Posterior cingulate gyrus (tissue), 11 donors: Measurements from ENCODE around the gene DYNC1I2.
"Not testable (repeated sequence)": the region's sequence is repeated elsewhere in the genome, so short reads cannot be mapped to it uniquely, and the experiment has no call there.

Experiments used
- DNase-seq, 10 donors: peaks; one replicate each; pipeline versions ENCODE4 v3.0.0 to v3.0.0-alpha.2; 2020 to 2021; ENCODE audit warnings: mixed read lengths in 3 of 10
- intact Hi-C: fragments of 100-400 bp; cut with DNase I; formaldehyde crosslinking; loops from one replicate; pipeline ENCODE4 v1.15.1; 2023

The DYNC1I2 gene

DNA sequence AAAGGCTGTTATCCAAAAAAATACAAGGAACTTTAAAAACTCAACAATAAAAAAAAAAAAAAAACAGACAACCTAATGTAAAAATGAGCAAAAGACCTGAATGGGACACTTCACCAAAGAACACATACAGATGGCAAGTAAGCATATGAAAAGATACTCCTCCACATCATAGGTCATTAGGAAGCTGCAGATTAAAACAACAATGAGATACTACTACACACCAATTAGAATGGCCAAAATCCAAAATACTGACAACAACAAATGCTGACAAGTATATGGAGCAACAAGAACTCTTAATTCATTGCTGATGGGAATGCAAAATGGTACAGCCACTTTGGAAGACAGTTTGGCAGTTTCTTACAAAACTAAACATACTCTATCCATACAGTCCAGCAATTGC is 84.2 kb downstream of the DYNC1I2 start:
- intact Hi-C loops = no loop called here

GRCh38 chr2:171772373-171772772 is 85.1 kb downstream of the DYNC1I2 start:
- no peak for DNase-seq
- intact Hi-C loops = no loop called here

More for the DNA sequence above, 84.2 kb downstream of the DYNC1I2 start:
- DNase-seq = no peak

- intact Hi-C loops = not testable (repeated sequence)
Measured at GRCh38 chr2:171774581-171774980, 87.3 kb downstream of the DYNC1I2 start.

GRCh38 chr2:171778515-171778914 is 91.2 kb downstream of the DYNC1I2 start:
- intact Hi-C loops = no loop called here
- no peak for DNase-seq

More at GRCh38 chr2:171774581-171774980, 87.3 kb downstream of the DYNC1I2 start:
- DNase-seq = not testable (repeated sequence)

DNA sequence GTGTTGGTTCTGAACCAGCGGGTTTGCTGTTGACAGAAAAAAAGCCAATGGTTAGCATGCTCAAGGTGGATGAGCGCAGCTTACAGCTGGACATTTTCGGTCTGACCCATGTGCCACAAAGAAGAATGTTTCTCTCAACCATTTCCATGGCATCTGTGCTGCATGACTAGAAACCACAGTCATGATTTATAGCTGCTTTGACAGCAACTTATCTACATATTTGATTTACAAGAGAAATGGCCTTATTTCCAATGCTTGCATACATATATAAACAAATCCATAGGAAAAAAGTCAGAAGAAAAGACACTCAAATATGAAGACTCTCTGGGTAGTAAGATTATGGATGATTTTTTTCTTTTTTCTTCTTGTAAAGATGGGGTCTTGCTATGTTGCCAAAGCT is 98.2 kb downstream of the DYNC1I2 start:
- no peak for DNase-seq
- intact Hi-C loops = no loop called here

- intact Hi-C loops = no loop called here
- no peak for DNase-seq
Measured at GRCh38 chr2:171787333-171788072, 100.2 kb downstream of the DYNC1I2 start.

- DNase-seq = no peak
- intact Hi-C loops = no loop called here
Measured at GRCh38 chr2:171788316-171788993, 101.2 kb downstream of the DYNC1I2 start.

- no peak for DNase-seq
- intact Hi-C loops = no loop called here
Measured at GRCh38 chr2:171789956-171790355, 102.7 kb downstream of the DYNC1I2 start.

- DNase-seq = no peak
- intact Hi-C loops = no loop called here
Measured at GRCh38 chr2:171791361-171791760, 104.1 kb downstream of the DYNC1I2 start.

- intact Hi-C loops = no loop called here
- DNase-seq = no peak
Measured at GRCh38 chr2:171792157-171792556, 104.9 kb downstream of the DYNC1I2 start.

DNA sequence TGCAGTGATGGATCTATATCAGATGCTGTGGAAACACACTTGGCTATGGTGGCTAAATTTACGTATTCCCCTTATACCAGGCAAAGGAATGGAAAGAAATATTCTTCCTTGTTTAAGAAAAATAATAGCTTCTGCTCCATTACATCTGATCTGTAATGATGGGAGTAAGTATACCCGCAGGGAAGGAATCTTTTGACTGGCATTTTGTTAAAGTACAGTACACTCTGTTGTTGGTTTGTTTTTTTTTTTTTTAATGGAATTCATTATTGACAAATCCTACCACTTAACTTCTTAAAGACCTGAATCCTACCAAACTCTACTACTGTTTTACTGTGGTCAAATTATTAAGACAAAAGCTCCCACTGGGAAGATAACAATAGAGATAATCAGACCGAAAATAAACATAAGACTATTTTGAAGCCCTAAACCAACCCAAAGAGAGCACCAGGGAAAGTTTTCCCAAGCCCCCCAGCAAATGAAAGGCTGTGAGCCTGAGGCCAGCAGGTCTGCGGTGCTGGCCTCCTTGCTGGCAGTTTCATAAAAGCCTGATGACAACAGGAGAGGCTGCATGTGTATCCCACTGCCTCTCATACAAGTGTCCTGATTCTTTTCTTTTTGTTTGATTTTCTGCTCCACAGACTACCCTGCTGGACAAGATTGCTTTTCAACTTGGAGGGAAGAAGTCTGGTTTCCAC is 105.8 kb downstream of the DYNC1I2 start:
- intact Hi-C loops = no loop called here
- no peak for DNase-seq

DNA sequence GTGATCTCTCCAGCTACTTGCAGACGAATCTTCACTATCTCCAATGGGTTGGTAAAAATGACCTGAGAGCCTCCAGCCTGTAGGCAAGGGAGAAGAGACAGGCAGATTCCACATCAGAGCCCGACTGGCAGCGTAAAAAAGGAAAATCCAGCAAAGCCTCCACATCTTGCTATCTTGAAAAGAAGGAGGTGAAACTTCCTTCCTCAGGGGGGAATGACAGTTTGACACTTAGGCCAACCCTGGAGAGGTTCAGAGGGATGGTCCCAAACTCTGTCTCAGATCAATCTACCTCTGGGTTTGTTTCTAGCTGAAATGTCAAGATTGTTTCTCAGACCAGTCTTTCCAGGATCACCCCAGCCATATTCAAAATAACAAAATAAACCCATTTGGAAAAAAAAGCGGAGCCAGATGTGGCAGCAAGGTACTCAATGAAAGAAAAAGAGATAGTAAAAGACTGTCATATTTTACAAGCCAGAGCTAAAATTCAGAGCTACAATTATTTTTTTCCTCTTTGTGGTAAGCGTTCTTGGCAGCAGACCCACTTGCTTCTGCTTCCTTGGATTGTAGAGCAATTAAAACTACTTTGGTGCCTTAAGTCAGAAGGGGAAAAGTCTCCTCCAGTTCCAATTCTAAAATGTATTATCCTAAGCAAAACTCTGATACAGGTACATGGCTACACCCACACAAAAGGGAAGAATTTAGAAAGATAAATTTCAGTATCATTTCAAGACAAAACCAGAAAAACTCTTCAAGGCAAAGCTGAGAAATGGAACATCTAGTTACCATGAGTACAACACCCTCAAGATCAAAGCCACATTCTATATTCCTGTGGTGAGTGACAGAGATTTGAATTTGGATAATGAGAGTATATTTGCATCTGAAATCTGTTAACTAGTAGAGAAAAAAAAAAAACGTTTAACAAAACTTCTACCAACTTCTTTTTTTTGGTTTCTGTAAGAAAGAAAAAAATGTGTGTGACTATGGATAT is 106.7 kb downstream of the DYNC1I2 start:
- intact Hi-C loops = no loop called here
- no peak for DNase-seq

GRCh38 chr2:171794918-171795317 is 107.6 kb downstream of the DYNC1I2 start:
- intact Hi-C loops = no loop called here
- DNase-seq = no peak
